Measurements from ENCODE around the gene PROZ.

DNA sequence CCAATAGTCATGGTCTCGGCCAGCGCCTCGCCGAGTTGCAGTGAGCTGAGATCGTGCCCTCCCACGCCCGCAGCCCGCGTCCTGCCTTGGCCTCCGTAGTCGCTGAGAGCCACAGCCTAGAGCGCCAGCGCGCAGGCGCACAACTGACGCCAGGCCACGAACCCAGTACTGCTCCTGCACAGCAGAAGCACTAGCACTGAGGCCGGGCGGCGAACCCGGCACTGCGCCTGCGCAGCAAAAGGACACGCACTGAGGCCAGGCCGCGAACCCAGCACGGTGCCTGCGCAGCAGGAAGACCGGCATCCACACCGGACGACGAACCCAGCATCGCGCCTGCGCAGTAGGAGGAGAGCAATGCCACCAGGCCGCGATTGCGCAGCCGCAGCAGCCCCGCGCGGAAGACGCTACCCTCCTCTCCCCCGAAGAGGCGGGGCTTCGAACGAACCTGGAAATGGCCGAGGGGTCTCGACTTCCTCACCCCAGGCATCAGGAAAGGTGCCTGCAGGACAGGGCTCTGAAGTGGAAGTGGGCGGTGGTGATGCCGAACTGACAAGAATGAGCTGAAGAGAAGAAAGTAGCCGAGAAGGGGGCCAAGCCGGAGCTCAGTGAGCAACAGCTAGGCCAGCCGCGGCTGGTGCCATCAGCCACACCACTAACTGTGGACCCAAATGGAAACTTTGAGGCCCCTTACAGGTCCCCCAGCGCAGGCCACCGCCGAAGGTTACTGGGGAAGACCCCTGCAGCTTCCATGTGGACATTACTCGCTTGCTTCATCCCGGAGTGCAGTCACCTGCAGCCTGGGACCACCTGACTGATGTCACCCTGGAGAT lies 28.3 kb upstream of the PROZ start:
- no peak for TF ChIP-seq POLR2A (IDR thresholded peaks at IDR 0.05; ENCODE audit: low read depth, low read length)
- no peak for TF ChIP-seq PAX5 (IDR thresholded peaks at IDR 0.05; ENCODE audit: insufficient read depth, low read length, severe bottlenecking)
- no peak for TF ChIP-seq TAF1 (IDR thresholded peaks at IDR 0.05; ENCODE audit: low read depth, low read length)
- TF ChIP-seq POLR2AphosphoS5 (IDR thresholded peaks at IDR 0.05; ENCODE audit: low read depth, low read length) = no peak
- no peak for TF ChIP-seq POU2F2 (IDR thresholded peaks at IDR 0.05; ENCODE audit: low read depth, low read length)
- TF ChIP-seq SPI1 (IDR thresholded peaks at IDR 0.05; ENCODE audit: low read depth, low read length) = no peak

Data from GM12891 (cell line).